HG03135 (cell line): ENCODE measurements around the gene F8A3.
"Not testable (repeated sequence)": the region's sequence is repeated elsewhere in the genome, so short reads cannot be mapped to it uniquely, and the experiment has no call there.

Experiments used
- ATAC-seq: cut with Tn5 transposase; IDR thresholded peaks from one replicate; pipeline ENCODE4 v1.9.1; 2021; ENCODE audit warnings: mild to moderate bottlenecking, moderate library complexity; ENCODE audit not compliant: unreplicated experiment

F8A3 gene

GRCh38 chrX:155458471-155458870 lies at the start of gene F8A3:
Gene F8A3, minus strand, starts transcription at chrX:155458620. Its CDS starts 20 bp downstream, at chrX:155458600.
- peak; percentile 75 for ATAC-seq

GRCh38 chrX:155505296-155505695 lies 46.9 kb upstream of the F8A3 start:
- ATAC-seq: no peak

- ATAC-seq: not testable (repeated sequence)
These were observed 36.7 kb upstream of the F8A3 start for GRCh38 chrX:155495134-155495533.

- not testable (repeated sequence) for ATAC-seq
These were observed 33.0 kb upstream of the F8A3 start for GRCh38 chrX:155491421-155491820.

GRCh38 chrX:155477136-155477535 lies 18.7 kb upstream of the F8A3 start:
- not testable (repeated sequence) for ATAC-seq

- peak; percentile 77 for ATAC-seq
These were observed 8.0 kb upstream of the F8A3 start for GRCh38 chrX:155466269-155466938.

- ATAC-seq: not testable (repeated sequence)
These were observed 2.1 kb upstream of the F8A3 start for GRCh38 chrX:155460501-155460900.

GRCh38 chrX:155457761-155458447 lies 516 bp downstream of the F8A3 start:
- peak; percentile 54 for ATAC-seq

GRCh38 chrX:155441097-155441496 lies 17.3 kb downstream of the F8A3 start:
- no peak for ATAC-seq

- ATAC-seq: no peak
These were observed 22.7 kb downstream of the F8A3 start for GRCh38 chrX:155435744-155436112.

GRCh38 chrX:155434906-155435743 lies 23.3 kb downstream of the F8A3 start:
- no peak for ATAC-seq

- no peak for ATAC-seq
These were observed 40.7 kb downstream of the F8A3 start for GRCh38 chrX:155417769-155418168.
